HepG2 (cell line): ENCODE data around the gene HLCS. TPM values are rescaled to one million over a fixed set of nuclear protein-coding genes. Genes with fewer than 3 reads are reported as not detected.

Experiments used
- ATRX ChIP-seq: sonication (generic); formaldehyde crosslinking; IDR thresholded peaks from 2 replicates; pipeline ENCODE4 v1.4.0; 2020; ENCODE audit warnings: missing genetic modification reagents, borderline replicate concordance
- DNMT1 ChIP-seq: sonication (generic); formaldehyde crosslinking; IDR thresholded peaks from 2 replicates; pipeline ENCODE4 v1.5.1; 2020; ENCODE audit warnings: mild to moderate bottlenecking, missing genetic modification reagents
- FOSL1 ChIP-seq: sonication (generic); formaldehyde crosslinking; IDR thresholded peaks from 2 replicates; pipeline ENCODE4 v1.9.0; 2021; ENCODE audit warnings: missing genetic modification reagents, borderline replicate concordance
- HIVEP1 ChIP-seq: sonication (generic); formaldehyde crosslinking; IDR thresholded peaks from 2 replicates; pipeline ENCODE4 v1.4.0; 2020; ENCODE audit warnings: mild to moderate bottlenecking, missing genetic modification reagents
- HNRNPL ChIP-seq: fragments of 200-400 bp; formaldehyde crosslinking; IDR thresholded peaks from 2 replicates; pipeline ENCODE4 v1.6.1; 2017; ENCODE audit warnings: mild to moderate bottlenecking, low read depth, low read length
- JARID2 ChIP-seq: sonication (generic); formaldehyde crosslinking; IDR thresholded peaks from 2 replicates; pipeline ENCODE4 v1.8.1; 2023; ENCODE audit warnings: missing genetic modification reagents, inconsistent platforms; ENCODE audit not compliant: insufficient replicate concordance
- KDM4B ChIP-seq: sonication (generic); formaldehyde crosslinking; IDR thresholded peaks from 2 replicates; pipeline ENCODE4 v1.4.0; 2020; ENCODE audit warnings: missing genetic modification reagents
- NFKBIZ ChIP-seq: IDR thresholded peaks from 2 replicates; pipeline ENCODE4 v1.6.1; 2018; ENCODE audit warnings: missing genetic modification reagents, missing compliant biosample characterization
- PTBP1 ChIP-seq: fragments of 200-400 bp; formaldehyde crosslinking; IDR thresholded peaks from 2 replicates; pipeline ENCODE4 v1.6.1; 2018; ENCODE audit warnings: low read length, low read depth; ENCODE audit not compliant: poor library complexity, severe bottlenecking
- REL ChIP-seq: sonication (generic); formaldehyde crosslinking; conservative IDR thresholded peaks from 2 replicates; pipeline ENCODE4 v1.8.0; 2022; ENCODE audit warnings: mild to moderate bottlenecking, missing genetic modification reagents, moderate library complexity
- SRSF9 ChIP-seq: fragments of 200-400 bp; formaldehyde crosslinking; IDR thresholded peaks from 2 replicates; pipeline ENCODE4 v1.6.1; 2018; ENCODE audit warnings: borderline replicate concordance, mild to moderate bottlenecking, low read depth, low read length; ENCODE audit not compliant: insufficient read depth, poor library complexity, severe bottlenecking
- TCF7L2 ChIP-seq: IDR thresholded peaks from 2 replicates; pipeline ENCODE4 v1.6.1; 2011; ENCODE audit warnings: mild to moderate bottlenecking, low read depth, low read length, moderate library complexity
- ZBTB10 ChIP-seq: sonication (generic); formaldehyde crosslinking; IDR thresholded peaks from 2 replicates; pipeline ENCODE4 v1.4.0; 2020; ENCODE audit warnings: missing genetic modification reagents, borderline replicate concordance
- ZBTB44 ChIP-seq: sonication (generic); formaldehyde crosslinking; IDR thresholded peaks from 2 replicates; pipeline ENCODE4 v1.4.0; 2020; ENCODE audit warnings: missing genetic modification reagents
- ZMYM2 ChIP-seq: sonication (generic); formaldehyde crosslinking; IDR thresholded peaks from 2 replicates; pipeline ENCODE4 v1.8.0; 2022; ENCODE audit warnings: mild to moderate bottlenecking, missing genetic modification reagents
- ZNF121 ChIP-seq: sonication (generic); formaldehyde crosslinking; IDR thresholded peaks from 2 replicates; pipeline ENCODE4 v1.5.0; 2020; ENCODE audit warnings: mild to moderate bottlenecking, missing genetic modification reagents
- ZNF460 ChIP-seq: sonication (generic); formaldehyde crosslinking; IDR thresholded peaks from 2 replicates; pipeline ENCODE4 v1.5.1; 2020; ENCODE audit warnings: missing genetic modification reagents, mild to moderate bottlenecking, borderline replicate concordance
- ZNF501 ChIP-seq: sonication (generic); formaldehyde crosslinking; IDR thresholded peaks from 2 replicates; pipeline ENCODE4 v1.5.1; 2020; ENCODE audit warnings: mild to moderate bottlenecking, moderate library complexity, missing genetic modification reagents
- polyA plus RNA-seq, 8 experiments: library from polyadenylated mRNA; depleted of rRNA in 3 of 8; stranded (reverse) in 7 of 8; unstranded in 1 of 8; fragments of >200 nt; fragmentation: Illumina TruSeq in 4 of 8; extraction: Trizol in 4 of 8; gene quantifications; 2 replicates each; pipeline versions ENCODE4 v1.2.1 to v1.2.3, GENCODE V29; 2011 to 2016; ENCODE audit warnings: low read depth in 4 of 8, missing spikeins in 1 of 8, mixed read lengths in 1 of 8; ENCODE audit not compliant: insufficient read depth in 1 of 8
- total RNA-seq, 5 experiments: library from RNA; depleted of rRNA; stranded (reverse); fragments of >200 nt; fragmentation: Illumina TruSeq; extraction: Trizol; gene quantifications; 2 replicates each; pipeline ENCODE4 v1.2.3, GENCODE V29; 2016; ENCODE audit warnings: low read depth in 1 of 5
- TF ChIP-seq, protein P1 (sequence below): sonication (generic); formaldehyde crosslinking; IDR thresholded peaks from 2 replicates; pipeline ENCODE4 v1.5.1; 2020; ENCODE audit warnings: missing genetic modification reagents, mild to moderate bottlenecking, borderline replicate concordance
- TF ChIP-seq, protein P2 (sequence below): sonication (generic); formaldehyde crosslinking; IDR thresholded peaks from 2 replicates; pipeline ENCODE4 v1.4.0; 2020; ENCODE audit warnings: missing genetic modification reagents; ENCODE audit errors: not compliant biosample characterization

HLCS gene
- total and polyA plus RNA-seq, 2 of the 13 experiments (the other 11 are each of a cell fraction or from before 2014, with no cell fraction given) = 7.9 to 12.3 TPM

- peak; percentile 51; the same call in 1 of the 2 replicates for TF ChIP-seq ZMYM2 (CRISPR knock-in tag)
- TF ChIP-seq, protein P1, sequence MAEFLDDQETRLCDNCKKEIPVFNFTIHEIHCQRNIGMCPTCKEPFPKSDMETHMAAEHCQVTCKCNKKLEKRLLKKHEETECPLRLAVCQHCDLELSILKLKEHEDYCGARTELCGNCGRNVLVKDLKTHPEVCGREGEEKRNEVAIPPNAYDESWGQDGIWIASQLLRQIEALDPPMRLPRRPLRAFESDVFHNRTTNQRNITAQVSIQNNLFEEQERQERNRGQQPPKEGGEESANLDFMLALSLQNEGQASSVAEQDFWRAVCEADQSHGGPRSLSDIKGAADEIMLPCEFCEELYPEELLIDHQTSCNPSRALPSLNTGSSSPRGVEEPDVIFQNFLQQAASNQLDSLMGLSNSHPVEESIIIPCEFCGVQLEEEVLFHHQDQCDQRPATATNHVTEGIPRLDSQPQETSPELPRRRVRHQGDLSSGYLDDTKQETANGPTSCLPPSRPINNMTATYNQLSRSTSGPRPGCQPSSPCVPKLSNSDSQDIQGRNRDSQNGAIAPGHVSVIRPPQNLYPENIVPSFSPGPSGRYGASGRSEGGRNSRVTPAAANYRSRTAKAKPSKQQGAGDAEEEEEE (CRISPR knock-in tag) = no peak; the same call in 1 of the 2 replicates
- no peak for TF ChIP-seq ZNF460
- no peak; the same call in 1 of the 2 replicates for TF ChIP-seq ZNF501 (CRISPR knock-in tag)
- no peak for TF ChIP-seq TCF7L2
- 0 out of 2 replicates have a peak, but pooled peaks have one; percentile 42 for TF ChIP-seq NFKBIZ (CRISPR knock-in tag)
- TF ChIP-seq HIVEP1 (CRISPR knock-in tag) = peak; percentile 38; the same call in 1 of the 2 replicates
- no peak for TF ChIP-seq JARID2
- TF ChIP-seq ZBTB10 = peak; percentile 77; the same call in 1 of the 2 replicates
- TF ChIP-seq, protein P2, sequence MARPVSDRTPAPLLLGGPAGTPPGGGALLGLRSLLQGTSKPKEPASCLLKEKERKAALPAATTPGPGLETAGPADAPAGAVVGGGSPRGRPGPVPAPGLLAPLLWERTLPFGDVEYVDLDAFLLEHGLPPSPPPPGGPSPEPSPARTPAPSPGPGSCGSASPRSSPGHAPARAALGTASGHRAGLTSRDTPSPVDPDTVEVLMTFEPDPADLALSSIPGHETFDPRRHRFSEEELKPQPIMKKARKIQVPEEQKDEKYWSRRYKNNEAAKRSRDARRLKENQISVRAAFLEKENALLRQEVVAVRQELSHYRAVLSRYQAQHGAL = peak; percentile 38
- TF ChIP-seq HNRNPL = peak; percentile 78
- no peak for TF ChIP-seq SRSF9
- no peak for TF ChIP-seq REL (CRISPR knock-in tag)
- peak; percentile 85 for TF ChIP-seq ZNF121
- 0 out of 2 replicates have a peak, but pooled peaks have one; percentile 27 for TF ChIP-seq FOSL1 (CRISPR knock-in tag)
- no peak for TF ChIP-seq ZBTB44 (CRISPR knock-in tag)
- TF ChIP-seq DNMT1 (CRISPR knock-in tag) = peak; percentile 80
- TF ChIP-seq ATRX (CRISPR knock-in tag) = no peak
- TF ChIP-seq KDM4B (CRISPR knock-in tag) = 0 out of 2 replicates have a peak, but pooled peaks have one; percentile 30
- no peak for TF ChIP-seq PTBP1
Observed at GRCh38 chr21:36989699-36990507, 23.4 kb upstream of the HLCS start (continued).
